Activated effector memory CD4-positive, alpha-beta T cell treated with Interleukin-2 at 50 U/mL for 16 hours (primary cell): ENCODE results near the gene SPDL1.

ENCODE experiments used
- DNase-seq: peaks from one replicate; pipeline ENCODE4 v3.0.0-alpha.2; 2020

Gene SPDL1

DNA sequence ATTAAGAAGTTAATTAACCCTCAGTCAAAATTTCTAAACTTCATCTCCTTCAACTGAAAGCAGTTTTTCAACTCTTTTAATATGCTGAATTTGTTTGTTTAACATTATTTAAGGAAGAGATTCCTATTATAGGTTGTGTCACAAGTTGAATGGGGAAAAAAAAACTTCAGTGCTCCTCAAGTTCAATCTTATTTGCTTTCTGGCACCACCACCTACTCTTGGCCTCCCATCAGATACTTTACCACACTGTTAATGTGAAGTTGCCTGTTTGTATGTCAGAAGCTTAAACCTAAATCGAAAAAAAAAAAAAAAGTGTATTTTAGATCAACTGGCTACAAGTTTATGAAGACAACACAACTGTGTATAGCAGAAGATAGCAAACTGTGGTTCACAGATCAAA is 49.4 kb downstream of the SPDL1 start:
- DNase-seq = no peak

DNA sequence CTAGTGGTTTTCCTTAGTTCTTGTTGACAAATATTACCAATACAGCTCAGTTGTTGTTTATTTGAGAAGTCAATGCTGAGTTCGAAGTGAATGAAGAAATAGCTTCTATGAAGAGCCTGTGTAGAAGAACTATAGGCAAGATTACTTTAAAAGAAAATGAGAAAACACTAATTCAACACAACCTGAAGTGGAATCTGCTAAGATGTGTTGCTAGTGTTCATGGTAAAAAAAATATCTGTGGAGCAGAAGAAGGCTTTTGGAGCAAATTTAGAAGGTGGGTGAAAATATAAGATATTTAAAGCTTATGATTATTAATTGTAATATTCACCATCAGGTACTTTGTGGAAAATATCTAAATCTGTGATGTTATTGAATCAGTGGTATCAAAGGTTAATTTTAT is 51.0 kb downstream of the SPDL1 start:
- DNase-seq = no peak

DNA sequence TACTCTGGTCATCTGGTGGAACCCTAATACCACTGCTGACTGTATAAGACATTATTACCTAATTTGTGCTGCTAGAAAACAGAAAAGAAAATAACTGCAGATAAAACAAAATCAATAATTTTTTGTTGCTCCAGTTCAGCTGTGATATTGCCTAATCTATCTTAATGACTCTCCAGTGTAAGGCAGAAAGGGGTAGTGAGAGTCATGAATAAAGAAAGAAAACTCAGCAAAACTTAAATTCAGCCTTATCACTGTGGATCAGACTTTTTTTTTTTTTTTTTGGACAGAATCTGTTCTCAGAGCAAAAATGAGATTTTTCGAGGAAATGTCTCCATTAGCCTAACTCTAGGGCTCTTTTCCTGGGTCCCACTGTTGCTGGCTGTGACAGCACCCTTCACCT is 52.4 kb downstream of the SPDL1 start:
- no peak for DNase-seq

DNA sequence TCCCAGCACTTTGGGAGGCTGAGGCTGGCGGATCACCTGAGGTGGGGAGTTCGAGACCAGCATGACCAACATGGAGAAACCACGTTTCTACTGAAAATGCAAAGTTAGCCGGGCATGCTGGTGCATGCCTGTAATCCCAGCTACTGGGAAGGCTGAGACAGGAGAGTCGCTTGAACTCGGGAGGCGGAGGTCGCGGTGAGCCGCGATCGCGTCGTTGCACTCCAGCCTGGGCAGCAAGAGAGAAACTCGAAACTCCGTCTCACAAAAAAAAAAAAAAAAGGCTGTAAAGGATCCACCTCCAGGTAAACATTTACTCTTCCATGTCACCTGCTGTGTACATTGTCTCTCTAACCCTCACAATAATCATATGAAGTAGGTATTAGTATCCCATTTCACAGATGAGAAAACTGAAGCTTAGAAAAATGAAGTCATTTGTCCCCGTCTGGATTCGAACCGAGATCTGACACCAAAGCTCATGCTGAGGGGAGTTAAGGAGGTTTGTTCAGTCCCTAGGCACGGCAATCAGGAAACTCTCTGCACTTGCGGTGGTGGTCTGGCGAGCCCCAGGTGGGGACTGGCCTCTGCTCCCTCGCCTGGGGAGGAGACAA is 53.0 kb downstream of the SPDL1 start:
- DNase-seq = no peak

DNA sequence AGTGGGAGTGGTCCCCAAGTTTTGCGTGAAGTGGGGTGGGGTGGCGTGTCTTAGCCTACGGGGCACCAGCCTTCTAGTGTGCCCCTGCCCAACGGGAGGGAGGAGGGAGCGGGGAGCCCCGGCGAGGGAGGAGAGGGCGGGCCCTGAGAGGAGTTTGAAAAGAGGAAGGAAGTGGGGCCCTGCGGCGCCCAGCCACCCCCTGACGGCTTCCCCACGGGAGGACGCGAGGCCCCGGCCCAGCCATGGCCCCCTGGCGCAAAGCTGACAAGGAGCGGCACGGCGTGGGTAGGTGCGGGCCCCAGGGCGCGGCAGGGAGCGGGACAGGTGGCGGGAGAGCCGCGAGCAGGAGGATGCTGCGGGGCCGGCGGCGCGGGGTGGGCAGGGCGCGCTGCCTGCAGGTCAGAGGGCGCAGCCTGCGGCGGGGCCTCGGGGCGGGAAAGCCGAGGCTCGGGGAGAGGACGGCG is 53.5 kb downstream of the SPDL1 start, which contains the start of gene DOCK2:
Gene DOCK2, plus strand, starts transcription at position 191 of the 464 bp plus-strand sequence. Its CDS starts 52 bp downstream, at position 243.
- peak; percentile 58 for DNase-seq

DNA sequence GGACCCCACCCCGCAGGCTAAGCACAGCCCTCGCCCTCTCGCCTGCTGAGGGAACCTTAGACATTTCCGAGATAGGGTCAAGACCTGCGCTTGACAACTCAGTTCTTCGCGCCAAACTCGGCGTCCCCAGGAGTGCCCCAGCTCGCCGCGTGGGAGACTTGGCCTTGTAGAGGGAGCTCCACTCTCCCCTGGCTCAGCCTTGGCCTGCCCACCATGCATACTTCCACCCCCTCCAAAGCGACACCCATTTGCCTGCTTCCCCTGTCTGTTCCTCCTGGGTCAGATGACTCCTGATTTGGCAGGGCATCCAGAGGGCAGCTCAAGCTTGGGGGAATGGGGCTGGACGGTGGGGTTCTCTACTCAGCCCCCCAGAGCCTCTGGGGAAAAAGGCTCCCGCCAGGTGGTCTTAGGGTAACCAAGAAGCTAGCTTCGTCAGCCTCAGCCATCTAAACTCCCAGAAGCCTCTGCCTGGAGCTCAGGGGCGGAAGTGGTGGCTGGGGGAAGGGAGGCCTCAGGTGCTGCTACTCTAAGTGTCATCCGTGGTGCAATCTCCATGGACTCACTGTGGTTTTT is 54.1 kb downstream of the SPDL1 start:
- DNase-seq = peak; percentile 66

DNA sequence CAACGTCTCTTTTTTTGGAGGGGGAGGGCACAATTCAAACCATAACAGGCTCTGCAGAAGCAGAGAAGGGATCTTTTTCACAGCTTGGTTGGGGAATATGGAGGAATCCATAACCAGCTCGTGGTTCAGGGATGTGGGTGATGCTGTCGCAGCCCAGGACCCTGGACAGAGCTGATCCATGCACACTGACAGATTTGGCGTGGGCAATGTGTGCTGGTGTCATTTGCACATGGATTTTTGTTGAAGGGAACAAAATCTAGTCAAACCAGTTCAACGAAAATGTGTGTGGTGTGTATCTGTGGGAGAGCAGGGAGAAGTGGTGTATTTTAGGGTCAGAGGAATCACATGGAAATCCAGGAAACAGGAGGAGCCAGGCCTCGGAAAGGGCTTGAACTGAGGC is 57.7 kb downstream of the SPDL1 start:
- DNase-seq = no peak

DNA sequence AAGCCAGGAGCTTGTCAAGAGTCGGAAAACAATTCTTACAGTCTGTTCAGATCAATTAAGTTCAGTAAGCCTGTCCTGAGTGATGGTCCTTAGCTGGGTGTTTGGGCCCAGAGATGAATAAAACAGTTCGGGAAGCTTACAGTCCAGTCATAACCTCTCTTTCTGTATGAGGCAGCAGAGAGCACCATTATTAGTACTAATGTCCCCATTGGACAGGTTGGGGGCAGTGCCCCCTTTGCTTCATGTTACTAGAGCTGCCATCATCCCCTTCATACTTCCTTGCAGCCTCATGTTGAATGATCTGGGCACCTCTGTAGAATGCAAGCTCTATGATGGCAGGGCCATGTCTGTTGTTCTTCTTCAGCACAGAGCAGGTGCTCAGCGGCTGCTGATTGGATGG is 63.3 kb downstream of the SPDL1 start:
- DNase-seq = no peak

DNA sequence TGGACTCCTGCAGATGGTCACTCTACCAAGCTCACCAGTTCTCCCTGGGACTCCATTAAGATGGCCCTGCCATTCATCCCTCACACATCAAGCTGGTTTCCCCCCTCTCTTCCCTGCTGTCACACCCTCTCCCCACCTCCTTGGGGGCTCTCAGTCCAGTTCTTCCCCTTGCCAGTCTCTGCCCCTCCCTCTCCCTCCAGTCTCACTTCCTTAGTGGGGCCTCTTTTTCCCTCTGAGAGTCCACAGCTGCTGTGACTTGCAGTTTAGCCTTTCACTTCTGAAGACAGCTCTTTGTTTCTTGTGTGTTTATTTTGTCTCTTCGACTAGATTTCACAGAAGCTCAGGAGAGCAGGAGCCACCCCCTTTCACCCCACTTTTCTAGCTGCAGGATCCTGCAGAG is 64.0 kb downstream of the SPDL1 start:
- no peak for DNase-seq

DNA sequence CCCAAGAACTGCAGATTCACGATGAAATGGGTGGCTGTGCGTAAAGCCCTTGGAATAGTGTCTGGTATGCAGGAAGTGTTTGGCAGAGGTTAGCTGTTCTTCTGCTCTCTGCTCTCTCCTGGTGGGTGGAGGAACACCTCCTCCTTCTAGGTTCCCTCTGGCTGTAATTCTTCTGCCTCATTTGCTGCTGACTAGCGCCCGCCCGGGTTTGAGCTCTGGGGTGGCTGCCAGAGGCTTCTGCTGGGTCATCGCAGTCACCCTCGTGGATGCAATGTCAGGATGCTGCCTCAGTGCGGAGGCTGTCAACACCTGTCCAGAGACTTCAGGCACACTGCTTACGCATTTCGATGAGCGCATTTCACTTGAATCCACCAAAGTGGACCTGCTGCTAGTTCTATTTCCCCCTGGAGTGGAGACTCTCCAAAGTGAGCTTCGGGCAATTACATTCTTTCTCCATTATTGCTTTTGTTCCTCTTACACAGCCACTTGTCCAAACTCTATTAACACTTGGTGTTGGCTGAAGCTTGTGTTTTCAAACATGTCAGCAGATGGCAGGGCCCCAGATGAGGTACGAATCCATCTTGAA is 65.2 kb downstream of the SPDL1 start:
- DNase-seq = no peak

DNA sequence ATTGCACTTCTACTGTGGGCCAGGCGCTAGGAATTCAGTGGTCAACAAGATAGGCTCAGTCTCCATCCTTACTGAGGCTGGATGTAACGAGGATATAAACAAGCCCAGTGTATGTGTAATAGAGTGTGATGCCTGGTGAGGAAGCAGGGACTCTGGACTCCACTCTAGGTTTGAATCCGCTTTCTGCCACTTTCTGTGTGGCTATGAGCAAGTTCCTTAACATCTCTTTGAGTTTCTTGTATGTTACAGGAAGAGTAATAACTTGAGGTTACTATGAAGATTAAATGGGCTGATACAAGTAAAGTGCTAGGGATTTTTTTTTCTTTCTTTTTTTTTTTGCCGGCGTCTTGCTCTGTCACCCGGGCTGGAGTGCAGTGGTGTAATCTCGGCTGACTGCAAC is 65.9 kb downstream of the SPDL1 start:
- no peak for DNase-seq

DNA sequence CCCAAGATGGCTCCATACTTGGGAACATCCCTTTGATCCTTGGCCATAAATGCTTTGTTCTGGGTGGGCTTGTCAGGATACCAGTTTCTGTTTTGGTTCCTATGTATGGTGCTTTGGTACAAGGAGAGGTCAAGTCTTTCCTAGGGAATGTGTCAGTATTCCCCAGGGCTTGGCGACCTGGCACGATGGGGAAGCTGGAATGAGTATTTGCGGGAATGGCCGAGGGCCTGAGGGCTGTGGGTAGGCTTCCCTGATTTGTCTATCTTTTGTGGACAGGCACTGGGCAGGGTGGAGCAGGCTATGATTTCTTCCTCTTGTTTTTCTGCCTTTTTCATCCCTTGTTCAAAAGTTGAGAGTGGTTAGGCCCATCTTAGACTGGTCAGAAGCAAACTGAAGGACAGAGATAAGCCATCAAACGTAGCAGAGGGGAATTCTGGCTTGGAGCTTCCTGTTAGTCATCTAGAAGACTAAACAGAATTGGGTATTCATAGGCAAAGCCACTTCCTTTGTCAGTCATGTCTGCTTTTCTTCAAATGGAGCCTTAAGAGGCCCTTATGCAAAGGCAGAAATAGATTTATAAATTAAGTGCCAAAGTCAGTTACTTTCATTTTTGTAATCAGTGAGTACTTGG is 67.2 kb downstream of the SPDL1 start:
- DNase-seq = no peak

DNA sequence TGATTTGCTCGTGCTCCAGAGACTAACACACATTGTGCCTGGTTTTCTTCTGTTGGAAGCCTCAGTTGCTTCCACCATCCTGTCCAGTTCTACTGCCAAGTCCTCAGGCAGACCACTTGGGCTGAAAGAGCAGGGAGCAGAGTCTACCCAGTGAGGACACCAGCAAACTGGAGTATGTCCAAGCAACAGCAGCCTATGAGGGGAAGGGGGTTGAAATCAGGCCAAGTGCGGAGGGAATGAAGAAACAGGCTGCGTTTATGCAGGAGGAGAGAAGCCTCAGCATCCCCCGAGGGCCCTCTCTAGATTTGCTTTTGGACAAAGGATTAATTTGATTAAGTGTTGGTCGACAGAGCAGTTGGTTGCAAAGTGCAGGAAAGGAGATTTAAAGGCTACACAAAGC is 68.0 kb downstream of the SPDL1 start:
- DNase-seq = no peak

DNA sequence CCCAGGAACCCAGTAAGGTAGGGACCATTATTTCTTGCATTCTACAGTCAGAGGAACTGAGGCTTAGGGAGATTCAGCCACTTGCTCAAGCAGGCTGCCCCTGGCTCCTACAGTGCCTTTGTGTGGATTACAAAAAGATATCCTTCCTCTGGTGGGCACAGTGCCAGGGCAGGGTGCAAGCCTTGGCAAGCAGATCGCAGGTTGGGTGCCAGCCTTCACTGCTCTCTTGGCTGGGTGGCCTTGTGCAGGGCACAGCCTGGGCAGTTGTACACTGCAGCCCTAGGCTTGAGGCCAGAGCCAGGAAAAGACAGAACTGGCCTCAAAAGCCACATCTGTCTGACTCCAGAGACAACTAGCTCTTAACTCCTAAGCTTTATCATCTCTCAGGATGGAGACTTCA is 68.5 kb downstream of the SPDL1 start:
- DNase-seq = no peak

DNA sequence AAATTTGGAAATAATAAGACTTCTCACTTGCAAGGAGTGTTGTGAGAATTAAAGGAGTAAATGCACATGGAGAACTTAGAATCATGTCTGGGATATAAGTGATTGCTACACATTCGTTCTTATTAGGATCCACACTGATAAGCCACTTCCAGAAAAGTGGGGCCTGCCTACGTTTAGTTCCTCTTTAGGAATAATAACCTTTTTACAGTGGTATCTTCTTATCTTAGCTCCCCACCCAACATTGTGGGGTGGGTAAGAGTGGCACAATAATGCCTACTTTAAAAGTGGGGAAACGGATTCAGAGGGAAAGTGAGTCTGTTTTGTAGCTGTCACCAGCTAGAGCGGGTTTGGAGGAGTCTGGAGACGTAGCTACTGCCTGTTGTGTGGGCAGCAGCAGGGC is 69.5 kb downstream of the SPDL1 start:
- DNase-seq = no peak
